HepG2 (cell line): ENCODE results near the gene ZNF79. TPM values are rescaled to one million over a fixed set of nuclear protein-coding genes. Genes with fewer than 3 reads are reported as not detected.

Experiments
- ELF1 ChIP-seq: sonication (generic); formaldehyde crosslinking; IDR thresholded peaks from 2 replicates; pipeline ENCODE4 v1.4.0; 2020; ENCODE audit warnings: missing genetic modification reagents
- HNRNPK ChIP-seq: fragments of 200-400 bp; formaldehyde crosslinking; IDR thresholded peaks from 2 replicates; pipeline ENCODE4 v1.6.1; 2018; ENCODE audit warnings: low read length, low read depth, moderate library complexity, mild to moderate bottlenecking; ENCODE audit not compliant: poor library complexity, severe bottlenecking
- MTF2 ChIP-seq: sonication (generic); formaldehyde crosslinking; IDR thresholded peaks from 2 replicates; pipeline ENCODE4 v1.5.0; 2020; ENCODE audit warnings: missing genetic modification reagents, borderline replicate concordance
- NFIC ChIP-seq: IDR thresholded peaks from 2 replicates; pipeline ENCODE4 v1.6.1; 2012; ENCODE audit warnings: mild to moderate bottlenecking, low read length, inconsistent platforms
- NR2F1 ChIP-seq, 2 experiments: fragments of 450-650 bp in 1 of 2; formaldehyde crosslinking in 1 of 2; IDR thresholded peaks; 2 replicates each; pipeline versions ENCODE4 v1.5.0 to v1.6.1; 2016 to 2020; ENCODE audit warnings: mild to moderate bottlenecking in 1 of 2, missing compliant biosample characterization in 1 of 2, missing genetic modification reagents in 1 of 2, moderate library complexity in 1 of 2
- PHF20 ChIP-seq: sonication (generic); formaldehyde crosslinking; IDR thresholded peaks from 2 replicates; pipeline ENCODE4 v1.5.0; 2020; ENCODE audit warnings: mild to moderate bottlenecking, missing genetic modification reagents
- RBAK ChIP-seq: sonication (generic); formaldehyde crosslinking; IDR thresholded peaks from 2 replicates; pipeline ENCODE4 v1.5.1; 2020; ENCODE audit warnings: mild to moderate bottlenecking, missing genetic modification reagents
- REPIN1 ChIP-seq: sonication (generic); formaldehyde crosslinking; IDR thresholded peaks from 2 replicates; pipeline ENCODE4 v1.8.0; 2022; ENCODE audit warnings: missing genetic modification reagents, low read depth, mild to moderate bottlenecking, borderline replicate concordance
- SKI ChIP-seq: fragments of 450-650 bp; IDR thresholded peaks from one replicate; pipeline ENCODE4 v1.6.1; 2018; ENCODE audit warnings: mild to moderate bottlenecking; ENCODE audit not compliant: partially characterized antibody
- THAP7 ChIP-seq: sonication (generic); formaldehyde crosslinking; IDR thresholded peaks from 2 replicates; pipeline ENCODE4 v1.8.1; 2023; ENCODE audit warnings: mild to moderate bottlenecking, missing genetic modification reagents
- TP53 ChIP-seq: sonication (generic); formaldehyde crosslinking; conservative IDR thresholded peaks from 2 replicates; pipeline ENCODE4 v1.4.0; 2020; ENCODE audit warnings: missing genetic modification reagents
- ZBTB8A ChIP-seq: sonication (generic); formaldehyde crosslinking; IDR thresholded peaks from 2 replicates; pipeline ENCODE4 v1.4.0; 2020; ENCODE audit warnings: mild to moderate bottlenecking, low read depth, missing genetic modification reagents, borderline replicate concordance
- ZFP91 ChIP-seq: sonication (generic); formaldehyde crosslinking; IDR thresholded peaks from 2 replicates; pipeline ENCODE4 v1.9.0; 2022; ENCODE audit warnings: missing genetic modification reagents, mild to moderate bottlenecking, borderline replicate concordance
- ZNF407 ChIP-seq: sonication (generic); formaldehyde crosslinking; IDR thresholded peaks from one replicate; pipeline ENCODE4 v1.5.1; 2020; ENCODE audit warnings: mild to moderate bottlenecking, missing genetic modification reagents; ENCODE audit errors: not compliant biosample characterization
- ZNF563 ChIP-seq: sonication (generic); formaldehyde crosslinking; IDR thresholded peaks from 2 replicates; pipeline ENCODE4 v1.8.0; 2022; ENCODE audit warnings: mild to moderate bottlenecking, moderate library complexity, missing genetic modification reagents
- polyA plus RNA-seq, 8 experiments: library from polyadenylated mRNA; depleted of rRNA in 3 of 8; stranded (reverse) in 7 of 8; unstranded in 1 of 8; fragments of >200 nt; fragmentation: Illumina TruSeq in 4 of 8; extraction: Trizol in 4 of 8; gene quantifications; 2 replicates each; pipeline versions ENCODE4 v1.2.1 to v1.2.3, GENCODE V29; 2011 to 2016; ENCODE audit warnings: low read depth in 4 of 8, missing spikeins in 1 of 8, mixed read lengths in 1 of 8; ENCODE audit not compliant: insufficient read depth in 1 of 8
- total RNA-seq, 5 experiments: library from RNA; depleted of rRNA; stranded (reverse); fragments of >200 nt; fragmentation: Illumina TruSeq; extraction: Trizol; gene quantifications; 2 replicates each; pipeline ENCODE4 v1.2.3, GENCODE V29; 2016; ENCODE audit warnings: low read depth in 1 of 5
- TF ChIP-seq, protein P1 (sequence below): sonication (generic); formaldehyde crosslinking; IDR thresholded peaks from 2 replicates; pipeline ENCODE4 v1.4.0; 2020; ENCODE audit warnings: missing genetic modification reagents

ZNF79 gene
- total and polyA plus RNA-seq, 2 of the 13 experiments (the other 11 are each of a cell fraction or from before 2014, with no cell fraction given) = 3.7 to 8.1 TPM

DNA sequence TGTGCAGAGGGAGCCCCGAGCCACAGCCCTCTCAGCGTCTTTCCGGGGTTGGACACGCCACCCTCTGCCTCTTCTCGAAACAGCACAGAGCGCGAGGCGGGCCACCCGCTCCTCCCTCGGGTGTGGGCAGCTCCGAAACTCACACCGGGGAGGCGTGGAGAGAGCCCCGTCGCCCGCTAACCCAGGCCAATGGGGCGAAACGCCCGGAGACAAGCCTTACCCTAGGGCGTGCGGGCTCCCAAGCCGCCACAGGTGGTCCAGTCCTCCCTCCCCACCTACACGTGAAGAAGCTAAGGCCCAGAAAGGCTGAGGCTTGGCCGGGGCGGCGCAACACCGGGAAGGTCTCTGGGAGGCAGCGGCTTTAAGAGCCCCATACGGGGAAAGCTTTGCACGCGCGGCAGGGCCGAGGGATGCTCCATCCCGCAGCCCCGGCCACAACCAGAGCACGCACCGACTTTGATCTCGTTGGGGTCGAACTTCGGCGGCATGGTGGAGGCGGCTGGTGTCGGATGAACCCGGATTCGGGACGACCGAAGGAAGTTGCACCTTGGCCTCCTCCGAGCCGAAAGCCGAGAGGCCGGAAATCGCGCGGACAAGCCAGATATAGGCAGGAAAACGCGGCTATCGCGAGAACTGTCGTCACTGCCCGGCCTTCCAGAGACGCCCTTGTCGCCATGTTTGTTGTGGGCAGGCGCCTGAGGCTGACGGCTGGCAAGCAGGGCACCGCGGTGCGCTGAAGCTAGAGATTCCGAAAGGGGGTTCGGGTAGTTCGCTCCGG is 26.8 kb downstream of the ZNF79 start, which contains the start of the genes LRSAM1 and RPL12 (continued):
- TF ChIP-seq ZNF407 (CRISPR knock-in tag) (no peak), ZNF563 (CRISPR knock-in tag) (peak; percentile 88), NFIC (peak; percentile 23; the same call in 1 of the 2 replicates), ZBTB8A (CRISPR knock-in tag) (0 out of 2 replicates have a peak, but pooled peaks have one; percentile 84), NR2F1 (CRISPR knock-in tag; IDR thresholded peaks at IDR 0.05) (no peak), PHF20 (CRISPR knock-in tag) (peak; percentile 77; the same call in 1 of the 2 replicates), THAP7 (CRISPR knock-in tag) (peak; percentile 77; the same call in 1 of the 2 replicates), ELF1 (CRISPR knock-in tag) (peak; percentile 97), REPIN1 (CRISPR knock-in tag) (peak; percentile 84; the same call in 1 of the 2 replicates), TP53 (CRISPR knock-in tag) (0 out of 2 replicates have a peak, but pooled peaks have one; percentile 25), HNRNPK (peak; percentile 10), SKI (peak; percentile 18), MTF2 (CRISPR knock-in tag) (no peak; the same call in 1 of the 2 replicates), RBAK (CRISPR knock-in tag) (no peak), ZFP91 (CRISPR knock-in tag) (peak; percentile 91)
- TF ChIP-seq, protein P1, sequence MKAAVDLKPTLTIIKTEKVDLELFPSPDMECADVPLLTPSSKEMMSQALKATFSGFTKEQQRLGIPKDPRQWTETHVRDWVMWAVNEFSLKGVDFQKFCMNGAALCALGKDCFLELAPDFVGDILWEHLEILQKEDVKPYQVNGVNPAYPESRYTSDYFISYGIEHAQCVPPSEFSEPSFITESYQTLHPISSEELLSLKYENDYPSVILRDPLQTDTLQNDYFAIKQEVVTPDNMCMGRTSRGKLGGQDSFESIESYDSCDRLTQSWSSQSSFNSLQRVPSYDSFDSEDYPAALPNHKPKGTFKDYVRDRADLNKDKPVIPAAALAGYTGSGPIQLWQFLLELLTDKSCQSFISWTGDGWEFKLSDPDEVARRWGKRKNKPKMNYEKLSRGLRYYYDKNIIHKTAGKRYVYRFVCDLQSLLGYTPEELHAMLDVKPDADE (CRISPR knock-in tag) = peak; percentile 84; the same call in 1 of the 2 replicates
